Smooth muscle cell (in vitro differentiated cells): ENCODE measurements around the gene MED8. TPM values are rescaled to one million over a fixed set of nuclear protein-coding genes. Genes with fewer than 3 reads are reported as not detected.

Experiments used
- DNase-seq: peaks from one replicate; lab custom pipeline; 2025; ENCODE audit not compliant: unreplicated experiment; lab: John Stamatoyannopoulos, UW
- H2AFZ ChIP-seq: fragments of 200-600 bp; sonication (generic); 2 replicates; pipeline ENCODE4 v1.6.0; 2016; ENCODE audit warnings: antibody characterized with exemption, low read depth, mild to moderate bottlenecking
- H3F3A ChIP-seq: fragments of 200-600 bp; sonication (generic); 2 replicates; pipeline ENCODE4 v1.6.0; 2017; ENCODE audit warnings: antibody characterized with exemption, low read depth
- H3K27ac ChIP-seq: fragments of 200-600 bp; sonication (generic); 2 replicates; pipeline ENCODE4 v1.5.1; 2016; ENCODE audit warnings: low read depth, mild to moderate bottlenecking
- H3K27me3 ChIP-seq: fragments of 200-600 bp; sonication (generic); 2 replicates; pipeline ENCODE4 v1.6.1; 2016; ENCODE audit warnings: low read depth, mild to moderate bottlenecking
- H3K36me3 ChIP-seq: fragments of 200-600 bp; sonication (generic); 2 replicates; pipeline ENCODE4 v1.5.1; 2016; ENCODE audit warnings: low read depth
- H3K4me1 ChIP-seq: fragments of 200-600 bp; sonication (generic); 2 replicates; pipeline ENCODE4 v1.5.1; 2016; ENCODE audit warnings: low read depth
- H3K4me2 ChIP-seq: fragments of 200-600 bp; sonication (generic); 2 replicates; pipeline ENCODE4 v1.6.0; 2016; ENCODE audit warnings: mild to moderate bottlenecking
- H3K4me3 ChIP-seq: fragments of 200-600 bp; sonication (generic); 2 replicates; pipeline ENCODE4 v1.5.1; 2016; ENCODE audit warnings: mild to moderate bottlenecking
- H3K79me2 ChIP-seq: fragments of 200-600 bp; sonication (generic); 2 replicates; pipeline ENCODE4 v1.6.0; 2016; ENCODE audit warnings: low read depth, mild to moderate bottlenecking
- H3K9ac ChIP-seq: fragments of 200-600 bp; sonication (generic); 2 replicates; pipeline ENCODE4 v1.6.0; 2016; ENCODE audit warnings: low read depth
- H3K9me3 ChIP-seq: fragments of 200-600 bp; sonication (generic); replicated peaks from 2 replicates; pipeline ENCODE4 v1.5.1; 2016; ENCODE audit warnings: low read depth
- H4K20me1 ChIP-seq: fragments of 200-600 bp; sonication (generic); 2 replicates; pipeline ENCODE4 v1.6.0; 2016; ENCODE audit warnings: low read depth
- WGBS: methylation state at CpG from one replicate; pipeline ENCODE4 v1.1.7; 2016; ENCODE audit warnings: low lambda C conversion rate; 5-methylcytosine and 5-hydroxymethylcytosine counted together
- polyA plus RNA-seq: library from polyadenylated mRNA; unstranded; fragments of >200 nt; fragmentation: Nextera tagmentation; extraction: Ambion mirVana; gene quantifications from 2 replicates; pipeline ENCODE4 v1.2.1, GENCODE V29; 2016
- total RNA-seq: library from RNA; depleted of rRNA; stranded (reverse); fragments of >200 nt; gene quantifications from 2 replicates; pipeline ENCODE4 v1.2.3, GENCODE V29; 2014
- TF ChIP-seq, protein P1 (sequence below): fragments of 200-600 bp; sonication (generic); IDR thresholded peaks from 2 replicates; pipeline ENCODE4 v1.5.1; 2017; ENCODE audit warnings: borderline replicate concordance, mild to moderate bottlenecking, antibody characterized with exemption; ENCODE audit not compliant: insufficient read depth, poor library complexity, severe bottlenecking

MED8 gene
- total and polyA plus RNA-seq, 2 experiments from 2014 or later: 61.4 to 76.3 TPM

DNA sequence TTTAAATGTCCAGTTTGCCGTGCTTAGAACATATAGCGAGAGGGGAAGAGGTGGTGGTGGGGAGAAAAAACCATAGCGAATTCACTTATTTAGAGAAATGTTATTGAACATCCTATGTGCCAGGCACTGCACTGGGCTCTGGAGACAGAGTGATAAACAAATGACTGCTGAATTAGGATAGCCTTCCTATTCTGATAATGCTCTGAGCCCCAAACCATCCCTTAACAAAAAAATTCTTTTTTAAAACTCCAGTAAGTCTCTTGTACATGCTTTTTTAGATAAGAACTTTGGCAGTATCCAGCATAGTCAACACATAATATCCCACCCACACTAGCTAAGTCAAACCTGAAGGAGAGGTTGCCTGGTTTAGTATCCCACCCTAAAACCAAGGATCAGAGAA, 8.6 kb upstream of the MED8 start:
- H2AFZ ChIP-seq: no peak overlapping the region
- H3K36me3 ChIP-seq: peaks cover 3% of the 10 kb centered on the region
- H3K27me3 ChIP-seq: no peaks in the 10 kb centered on the region
- no peak overlapping the region for H3K9ac ChIP-seq
- H3K27ac ChIP-seq: no peak overlapping the region
- no peaks in the 10 kb centered on the region for H3K4me1 ChIP-seq
- WGBS: 97% methylated on average over 3 of the region's 3 CpGs
- DNase-seq: no peak
- no peak overlapping the region for H3K4me2 ChIP-seq
- no peaks in the 10 kb centered on the region for H3K9me3 ChIP-seq
- TF ChIP-seq, protein P1, sequence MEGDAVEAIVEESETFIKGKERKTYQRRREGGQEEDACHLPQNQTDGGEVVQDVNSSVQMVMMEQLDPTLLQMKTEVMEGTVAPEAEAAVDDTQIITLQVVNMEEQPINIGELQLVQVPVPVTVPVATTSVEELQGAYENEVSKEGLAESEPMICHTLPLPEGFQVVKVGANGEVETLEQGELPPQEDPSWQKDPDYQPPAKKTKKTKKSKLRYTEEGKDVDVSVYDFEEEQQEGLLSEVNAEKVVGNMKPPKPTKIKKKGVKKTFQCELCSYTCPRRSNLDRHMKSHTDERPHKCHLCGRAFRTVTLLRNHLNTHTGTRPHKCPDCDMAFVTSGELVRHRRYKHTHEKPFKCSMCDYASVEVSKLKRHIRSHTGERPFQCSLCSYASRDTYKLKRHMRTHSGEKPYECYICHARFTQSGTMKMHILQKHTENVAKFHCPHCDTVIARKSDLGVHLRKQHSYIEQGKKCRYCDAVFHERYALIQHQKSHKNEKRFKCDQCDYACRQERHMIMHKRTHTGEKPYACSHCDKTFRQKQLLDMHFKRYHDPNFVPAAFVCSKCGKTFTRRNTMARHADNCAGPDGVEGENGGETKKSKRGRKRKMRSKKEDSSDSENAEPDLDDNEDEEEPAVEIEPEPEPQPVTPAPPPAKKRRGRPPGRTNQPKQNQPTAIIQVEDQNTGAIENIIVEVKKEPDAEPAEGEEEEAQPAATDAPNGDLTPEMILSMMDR: no peak
- H3K4me3 ChIP-seq: no peak overlapping the region
- H3K79me2 ChIP-seq: peaks cover 52% of the 10 kb centered on the region
- peaks cover 78% of the 10 kb centered on the region for H4K20me1 ChIP-seq
- H3F3A ChIP-seq: no peaks in the 10 kb centered on the region

GRCh38 chr1:43396059-43396458, 6.5 kb upstream of the MED8 start:
- H3K27me3 ChIP-seq: no peaks in the 10 kb centered on the region
- no peak overlapping the region for H3K4me3 ChIP-seq
- WGBS: 86% methylated on average over 1 of the region's 1 CpG
- H2AFZ ChIP-seq: no peak overlapping the region
- H3K9ac ChIP-seq: no peak overlapping the region
- H3K4me2 ChIP-seq: no peak overlapping the region
- peaks cover 3% of the 10 kb centered on the region for H3K36me3 ChIP-seq
- H3K9me3 ChIP-seq: no peaks in the 10 kb centered on the region
- no peak overlapping the region for H3K27ac ChIP-seq
- DNase-seq: no peak
- no peaks in the 10 kb centered on the region for H3K4me1 ChIP-seq
- no peaks in the 10 kb centered on the region for H3F3A ChIP-seq
- peaks cover 58% of the 10 kb centered on the region for H4K20me1 ChIP-seq
- H3K79me2 ChIP-seq: peaks cover 67% of the 10 kb centered on the region
- TF ChIP-seq, protein P1: no peak

DNA sequence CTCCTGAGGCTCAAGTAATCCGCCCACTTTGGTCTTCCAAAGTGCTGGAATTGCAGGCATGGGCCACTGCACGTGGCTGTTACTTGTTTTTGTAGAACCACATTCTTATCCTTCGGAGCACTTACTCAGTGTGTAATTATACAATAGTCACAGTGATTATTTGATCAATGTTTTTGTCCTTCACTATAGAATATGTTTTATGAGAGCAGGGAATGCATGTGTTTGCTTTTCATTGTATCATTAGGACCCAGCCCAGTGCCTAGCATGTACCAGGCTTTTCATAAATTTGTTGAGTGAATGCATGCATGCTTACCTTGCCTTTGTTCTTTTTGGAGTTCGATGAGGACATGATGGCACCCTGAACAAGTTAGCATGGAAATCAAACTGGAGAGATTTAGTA, 5.9 kb upstream of the MED8 start:
- no peaks in the 10 kb centered on the region for H3K27me3 ChIP-seq
- DNase-seq: no peak
- H3K4me1 ChIP-seq: peaks cover 4% of the 10 kb centered on the region
- H4K20me1 ChIP-seq: peaks cover 53% of the 10 kb centered on the region
- WGBS: 94% methylated on average over 4 of the region's 4 CpGs
- H3F3A ChIP-seq: no peaks in the 10 kb centered on the region
- H3K4me3 ChIP-seq: no peak overlapping the region
- no peak overlapping the region for H3K4me2 ChIP-seq
- H3K79me2 ChIP-seq: peaks cover 72% of the 10 kb centered on the region
- no peak overlapping the region for H3K27ac ChIP-seq
- TF ChIP-seq, protein P1: no peak
- H2AFZ ChIP-seq: no peak overlapping the region
- peaks cover 3% of the 10 kb centered on the region for H3K36me3 ChIP-seq
- H3K9ac ChIP-seq: no peak overlapping the region
- H3K9me3 ChIP-seq: no peaks in the 10 kb centered on the region

DNA sequence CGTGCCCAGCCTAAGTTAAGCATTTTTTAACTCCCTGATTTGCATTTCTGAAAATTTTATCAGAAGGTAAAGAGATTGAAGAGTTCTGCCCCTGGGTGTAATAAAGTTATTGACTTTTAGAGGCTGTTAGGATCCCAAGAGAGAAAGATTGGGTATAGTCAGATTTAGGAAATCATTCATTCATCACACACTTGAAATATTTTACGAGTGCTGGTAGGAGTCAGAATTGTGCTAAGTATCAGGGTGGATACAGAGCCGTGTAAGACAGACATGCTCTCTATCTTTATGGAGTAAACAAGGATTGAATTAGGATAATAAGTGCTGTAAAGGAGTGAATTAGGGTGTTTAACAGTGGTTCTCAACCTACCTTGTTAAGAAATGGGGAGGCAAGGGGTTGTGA, 3.1 kb upstream of the MED8 start:
- Histone ChIP-seq H4K20me1 (peaks cover 37% of the 10 kb centered on the region), H3K9me3 (no peaks in the 10 kb centered on the region), H3K4me1 (peaks cover 16% of the 10 kb centered on the region), H3K27ac (no peak overlapping the region), H3K9ac (no peak overlapping the region), H3K4me3 (no peak overlapping the region), H3K79me2 (peaks cover 78% of the 10 kb centered on the region), H3F3A (no peaks in the 10 kb centered on the region), H3K27me3 (no peaks in the 10 kb centered on the region), H3K36me3 (peaks cover 4% of the 10 kb centered on the region), H3K4me2 (no peak overlapping the region), H2AFZ (no peak overlapping the region)
- TF ChIP-seq, protein P1: no peak
- WGBS: 62% methylated on average over 3 of the region's 3 CpGs
- no peak for DNase-seq
